C4-2B (cell line): ENCODE results near the gene ALOXE3.

ENCODE experiments used
- CTCF ChIP-seq: fragments of 450-650 bp; conservative IDR thresholded peaks from 2 replicates; pipeline ENCODE4 v1.5.1; 2017; ENCODE audit warnings: mild to moderate bottlenecking
- ZFX ChIP-seq: fragments of 450-650 bp; IDR thresholded peaks from 2 replicates; pipeline ENCODE4 v1.6.1; 2017

DNA sequence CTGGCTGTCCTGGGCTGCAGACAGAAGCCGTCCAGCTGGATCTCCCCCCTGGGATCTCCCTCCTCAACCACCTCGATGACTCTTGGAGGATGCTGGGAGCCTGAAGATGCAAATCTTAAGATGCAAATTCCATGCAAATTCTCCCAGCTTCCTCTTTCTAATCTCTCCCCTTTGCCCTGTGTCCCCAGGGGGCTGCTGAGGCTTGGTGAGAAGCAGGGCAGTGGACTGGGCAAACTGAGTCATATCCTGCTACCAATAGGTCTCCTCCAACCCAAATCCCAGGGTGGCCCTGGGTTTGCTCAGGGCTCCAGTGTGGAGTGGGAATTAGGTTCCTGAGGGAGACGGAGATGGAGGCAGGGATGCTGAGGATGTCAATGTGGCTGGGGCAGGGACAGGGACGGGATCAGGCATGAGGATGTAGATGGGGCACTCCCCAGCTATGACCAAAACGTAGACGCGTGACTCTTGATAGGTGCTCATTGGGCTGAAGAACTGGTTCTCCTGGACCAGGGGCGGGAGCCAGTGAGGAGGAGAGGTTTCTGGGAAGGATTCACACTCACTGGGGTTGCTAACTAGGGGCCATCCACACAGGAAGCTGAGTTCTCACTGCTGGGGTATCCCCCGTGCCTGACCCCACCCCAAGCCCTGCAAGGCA lies 27.2 kb downstream of the ALOXE3 start:
- TF ChIP-seq CTCF (no peak), ZFX (no peak)
